Erythroblast (primary cell): Measurements from ENCODE around the gene BORCS8.

ENCODE experiments used
- GATA1 ChIP-seq: IDR thresholded peaks from 2 replicates; pipeline ENCODE4 v1.6.1; 2011; ENCODE audit warnings: low read depth, mild to moderate bottlenecking, control low read depth, low read length, moderate library complexity
- POLR2A ChIP-seq: IDR thresholded peaks from 2 replicates; pipeline ENCODE4 v1.6.1; 2011; ENCODE audit warnings: mild to moderate bottlenecking, low read length

DNA sequence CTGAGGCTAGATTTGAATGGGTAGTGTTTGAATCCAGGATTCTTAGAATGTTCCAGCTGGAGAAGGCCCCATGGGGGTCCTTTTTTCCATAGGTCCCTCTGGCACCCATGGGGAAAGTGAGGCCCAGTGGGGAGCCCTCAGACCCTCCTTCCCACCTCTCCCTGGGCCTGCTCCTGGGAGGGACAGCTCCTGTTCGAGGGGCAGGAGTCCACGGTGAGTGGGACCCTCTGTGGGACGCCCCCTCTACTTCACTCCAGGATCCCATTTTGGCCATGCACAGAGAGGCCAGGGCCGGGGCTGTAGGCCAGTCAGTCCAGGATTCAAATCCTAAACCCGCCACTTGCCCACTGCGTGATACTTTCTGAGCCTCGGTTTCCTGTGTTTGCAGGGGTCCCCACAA, 29.5 kb downstream of the BORCS8 start:
- TF ChIP-seq POLR2A (no peak), GATA1 (no peak)
